Fibroblast of lung (primary cell): ENCODE results near the gene CELSR3.

ENCODE experiments used
- EZH2 ChIP-seq: IDR thresholded peaks from 2 replicates; pipeline ENCODE4 v1.5.1; 2012; ENCODE audit warnings: low read length, control low read depth, mild to moderate bottlenecking; ENCODE audit errors: missing control alignments
- TF ChIP-seq, protein P1 (sequence below), 2 donors: IDR thresholded peaks in 1 of 2; conservative IDR thresholded peaks in 1 of 2; 1 replicate in 1 of 2; 2 replicates in 1 of 2; pipeline ENCODE4 v1.5.1; 2011 to 2012; ENCODE audit warnings: low read length in 2 of 2, control low read depth in 1 of 2, inconsistent platforms in 1 of 2, low read depth in 1 of 2, mild to moderate bottlenecking in 1 of 2

DNA sequence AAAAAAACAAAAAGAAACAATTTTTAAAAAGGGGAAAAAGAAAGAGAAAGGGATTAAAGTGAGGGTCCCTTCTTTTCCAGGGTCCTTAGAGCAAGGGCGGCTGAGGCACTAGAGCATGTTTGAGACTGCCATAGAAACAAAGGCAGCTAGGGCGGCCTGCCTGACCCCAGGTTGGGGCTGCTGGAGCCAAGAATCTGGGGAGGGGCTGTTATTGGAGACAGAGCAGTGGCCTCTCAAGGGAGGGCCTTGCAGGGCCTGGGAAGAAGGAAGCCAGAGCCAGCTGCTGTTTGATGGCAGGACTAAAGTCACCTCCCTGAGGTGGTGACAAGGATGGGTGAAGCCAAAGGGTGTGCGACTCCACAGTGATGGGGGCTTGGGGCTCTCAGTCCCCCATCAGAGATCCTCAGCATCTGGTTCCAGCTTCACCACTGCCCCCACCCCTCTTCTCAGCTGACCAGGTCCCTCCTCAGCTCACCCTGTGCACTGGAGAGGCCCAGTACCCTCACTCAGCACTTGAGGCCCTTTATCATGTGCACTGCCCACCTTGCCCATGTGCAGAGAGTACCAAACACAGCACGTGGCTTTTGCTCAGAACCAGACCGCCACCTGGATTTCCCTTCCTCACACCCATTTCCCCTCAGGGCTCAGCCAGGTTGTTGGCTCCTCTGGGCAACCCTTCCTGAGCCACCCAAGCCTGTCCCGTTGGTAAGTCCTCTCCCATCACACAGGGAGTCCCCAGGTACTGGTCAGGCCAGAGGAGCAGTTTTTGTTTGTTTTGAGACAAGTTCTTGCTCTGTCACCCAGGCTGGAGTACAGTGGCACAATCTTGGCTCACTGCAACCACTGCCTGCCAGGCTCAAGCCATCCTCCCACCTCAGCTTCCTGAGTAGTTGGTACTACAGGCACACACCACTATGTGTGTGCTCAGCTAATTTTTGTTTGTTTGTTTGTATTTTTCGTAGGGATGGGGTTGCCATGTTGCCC is 42.9 kb downstream of the CELSR3 start:
- TF ChIP-seq, protein P1, sequence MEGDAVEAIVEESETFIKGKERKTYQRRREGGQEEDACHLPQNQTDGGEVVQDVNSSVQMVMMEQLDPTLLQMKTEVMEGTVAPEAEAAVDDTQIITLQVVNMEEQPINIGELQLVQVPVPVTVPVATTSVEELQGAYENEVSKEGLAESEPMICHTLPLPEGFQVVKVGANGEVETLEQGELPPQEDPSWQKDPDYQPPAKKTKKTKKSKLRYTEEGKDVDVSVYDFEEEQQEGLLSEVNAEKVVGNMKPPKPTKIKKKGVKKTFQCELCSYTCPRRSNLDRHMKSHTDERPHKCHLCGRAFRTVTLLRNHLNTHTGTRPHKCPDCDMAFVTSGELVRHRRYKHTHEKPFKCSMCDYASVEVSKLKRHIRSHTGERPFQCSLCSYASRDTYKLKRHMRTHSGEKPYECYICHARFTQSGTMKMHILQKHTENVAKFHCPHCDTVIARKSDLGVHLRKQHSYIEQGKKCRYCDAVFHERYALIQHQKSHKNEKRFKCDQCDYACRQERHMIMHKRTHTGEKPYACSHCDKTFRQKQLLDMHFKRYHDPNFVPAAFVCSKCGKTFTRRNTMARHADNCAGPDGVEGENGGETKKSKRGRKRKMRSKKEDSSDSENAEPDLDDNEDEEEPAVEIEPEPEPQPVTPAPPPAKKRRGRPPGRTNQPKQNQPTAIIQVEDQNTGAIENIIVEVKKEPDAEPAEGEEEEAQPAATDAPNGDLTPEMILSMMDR (conservative IDR thresholded peaks at IDR 0.05 in 1 of 2, IDR thresholded peaks at IDR 0.05 in 1 of 2; ENCODE audit: low read depth in 1 of 2, low read length in 2 of 2), result no peak
- no peak for TF ChIP-seq EZH2
